GM18870 (cell line): ENCODE results near the gene TSPAN9.
"Not testable (repeated sequence)": the region's sequence is repeated elsewhere in the genome, so short reads cannot be mapped to it uniquely, and the experiment has no call there.

Experiments used
- ATAC-seq: cut with Tn5 transposase; IDR thresholded peaks from one replicate; pipeline ENCODE4 v1.9.1; 2021; ENCODE audit warnings: moderate library complexity; ENCODE audit not compliant: unreplicated experiment

Gene TSPAN9

DNA sequence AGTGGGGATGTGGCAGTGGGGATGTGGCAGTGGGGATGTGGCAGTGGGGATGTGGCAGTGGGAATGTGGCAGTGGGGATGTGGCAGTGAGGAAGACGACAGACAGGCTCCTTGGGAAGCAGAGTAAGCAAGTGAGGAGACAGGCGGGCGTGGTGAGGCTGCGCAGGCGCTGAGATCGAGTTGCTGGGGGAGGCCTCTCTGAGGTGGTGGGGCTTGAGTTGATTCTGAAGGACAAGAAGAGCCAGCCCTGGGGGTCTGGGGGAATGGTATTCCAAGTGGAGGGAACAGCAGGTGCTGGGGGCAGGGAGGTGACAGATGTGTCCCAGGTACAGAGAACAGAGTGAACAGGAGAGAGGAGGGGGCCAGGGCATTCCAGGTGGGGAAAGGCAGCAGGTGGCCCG lies 33.8 kb upstream of the TSPAN9 start:
- no peak for ATAC-seq

DNA sequence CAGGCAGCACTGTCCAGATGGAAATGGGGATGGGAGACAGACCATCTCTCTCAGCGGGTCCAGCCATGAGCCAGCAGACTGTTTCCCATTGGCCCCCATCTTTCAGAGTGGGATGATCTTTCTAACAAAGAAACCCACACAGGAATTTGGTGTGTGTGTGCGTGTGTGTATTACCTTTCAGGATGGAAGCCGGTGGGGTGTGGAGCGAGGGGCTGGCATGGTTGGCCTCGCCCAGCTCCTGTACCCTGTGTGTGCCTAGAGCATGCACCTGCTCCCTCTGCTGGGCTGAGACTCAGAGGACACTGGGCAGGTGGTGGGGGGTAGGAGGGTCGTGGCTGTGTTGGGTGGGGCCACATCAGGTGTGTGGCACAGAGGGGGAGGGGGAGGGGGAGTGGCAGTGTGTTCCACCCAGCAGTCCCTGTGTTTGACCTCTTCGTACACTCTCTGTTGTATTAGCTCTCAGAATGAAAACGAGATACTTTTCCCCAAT lies 33.0 kb upstream of the TSPAN9 start:
- ATAC-seq, result no peak

DNA sequence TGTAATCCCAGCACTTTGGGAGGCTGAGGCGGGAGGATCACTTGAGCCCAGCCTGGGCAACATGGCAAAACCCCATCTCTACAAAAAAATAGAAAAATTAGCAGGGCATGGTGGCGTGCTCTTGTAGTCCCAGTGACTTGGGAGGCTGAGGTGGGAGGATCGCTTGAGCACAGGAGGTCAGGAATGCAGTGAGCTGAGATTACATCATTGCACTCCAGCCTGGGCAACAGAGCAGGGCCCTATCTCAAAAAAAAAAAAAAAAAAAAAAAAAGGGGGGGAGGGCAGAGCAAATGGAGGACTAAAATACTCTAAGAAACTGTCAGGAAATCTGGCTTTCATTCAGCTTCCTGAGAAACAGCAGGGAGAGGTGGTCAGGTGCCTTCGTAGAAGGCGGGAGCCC lies 31.7 kb upstream of the TSPAN9 start:
- ATAC-seq, result no peak

DNA sequence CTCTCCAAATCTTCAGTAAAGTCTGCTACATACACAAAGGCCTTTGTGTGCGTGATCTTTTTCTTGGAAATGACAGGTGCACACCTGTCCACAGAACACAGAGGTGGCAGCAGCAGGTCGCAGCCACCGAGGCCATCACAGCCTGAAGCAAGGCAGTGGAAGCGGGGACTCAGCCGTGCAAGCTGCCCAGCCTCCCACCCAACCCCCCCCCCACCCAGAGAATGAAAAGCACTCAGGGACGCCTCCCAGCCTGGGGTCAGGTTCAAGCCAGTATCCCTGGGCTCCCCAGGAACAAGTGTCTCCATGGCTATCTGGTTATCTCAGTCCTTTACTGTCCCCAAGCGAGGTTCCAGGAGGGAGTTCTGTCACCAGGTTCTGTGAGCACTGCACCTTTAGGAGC lies 31.2 kb upstream of the TSPAN9 start:
- ATAC-seq, result no peak

DNA sequence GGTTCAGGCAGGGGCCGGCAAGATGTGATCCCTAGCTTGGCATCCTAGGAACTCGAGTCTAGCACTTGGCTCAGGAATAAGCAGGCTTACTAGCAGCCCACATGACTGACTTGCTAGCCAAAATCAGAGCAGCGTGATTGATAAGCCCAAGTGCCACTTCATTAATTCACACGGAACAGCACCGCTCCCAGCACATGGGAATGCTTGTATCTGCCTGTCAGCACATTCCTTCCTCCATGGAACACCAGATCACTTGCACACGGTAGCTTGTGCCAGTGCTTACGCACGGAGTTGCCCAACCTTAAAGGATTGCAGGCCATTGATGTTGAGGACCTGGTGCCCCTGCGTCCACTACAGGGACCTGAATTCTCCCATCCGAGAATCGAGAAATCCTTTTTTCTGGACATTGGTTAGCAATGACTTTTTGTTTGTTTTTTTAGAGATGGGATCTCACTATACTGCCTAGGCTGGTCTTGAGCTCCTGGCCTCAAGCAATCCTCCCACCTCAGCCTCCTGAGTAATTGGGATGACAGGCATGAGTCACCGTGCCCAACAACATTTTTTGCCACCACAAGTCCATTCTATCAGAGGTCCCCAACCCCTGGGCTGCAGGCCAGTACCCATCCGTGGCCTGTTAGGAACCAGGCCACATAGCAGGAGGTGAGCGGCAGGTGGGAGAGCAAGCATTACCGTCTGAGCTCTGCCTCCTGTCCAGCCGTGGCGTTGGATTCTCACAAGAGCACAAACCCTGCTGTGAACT lies 30.6 kb upstream of the TSPAN9 start:
- no peak for ATAC-seq

DNA sequence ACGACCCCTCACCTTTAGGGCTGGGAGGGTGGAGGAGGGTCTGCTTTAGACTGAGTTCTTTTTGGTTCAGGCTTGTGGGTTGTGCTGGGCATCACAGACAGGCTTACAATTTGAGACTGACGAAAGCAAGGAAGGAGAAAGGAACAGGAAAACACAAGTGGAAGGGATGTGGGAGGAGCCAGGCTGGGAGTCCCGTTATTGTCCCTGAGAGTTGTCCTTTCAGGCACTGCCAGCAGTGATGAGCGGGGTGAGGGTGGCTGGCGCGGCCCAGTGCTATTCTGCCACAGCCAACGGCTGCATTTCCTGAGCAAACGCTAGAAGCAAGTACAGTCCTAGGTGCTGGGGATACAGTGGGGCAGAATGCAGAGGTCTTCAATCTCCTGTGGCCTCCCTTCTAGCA lies 29.2 kb upstream of the TSPAN9 start:
- no peak for ATAC-seq

DNA sequence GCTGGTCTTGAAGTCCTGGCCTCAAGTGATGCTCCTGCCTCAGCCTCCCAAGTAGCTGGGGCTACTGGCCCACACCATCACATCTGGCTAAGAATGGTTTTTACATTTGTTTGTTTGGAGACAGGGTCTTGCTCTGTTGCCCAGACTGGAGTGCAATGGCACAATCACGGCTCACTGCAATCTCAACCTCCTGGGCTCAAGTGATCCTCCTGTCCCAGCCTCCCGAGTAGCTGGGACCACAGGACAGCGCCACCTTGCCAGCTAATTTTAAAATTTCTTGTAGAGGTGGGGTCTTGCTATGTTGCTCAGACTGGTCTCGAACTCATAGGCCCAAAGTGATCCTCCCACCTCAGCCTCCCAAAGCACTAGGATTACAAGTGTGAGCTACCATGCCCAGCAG lies 28.6 kb upstream of the TSPAN9 start:
- no peak for ATAC-seq

DNA sequence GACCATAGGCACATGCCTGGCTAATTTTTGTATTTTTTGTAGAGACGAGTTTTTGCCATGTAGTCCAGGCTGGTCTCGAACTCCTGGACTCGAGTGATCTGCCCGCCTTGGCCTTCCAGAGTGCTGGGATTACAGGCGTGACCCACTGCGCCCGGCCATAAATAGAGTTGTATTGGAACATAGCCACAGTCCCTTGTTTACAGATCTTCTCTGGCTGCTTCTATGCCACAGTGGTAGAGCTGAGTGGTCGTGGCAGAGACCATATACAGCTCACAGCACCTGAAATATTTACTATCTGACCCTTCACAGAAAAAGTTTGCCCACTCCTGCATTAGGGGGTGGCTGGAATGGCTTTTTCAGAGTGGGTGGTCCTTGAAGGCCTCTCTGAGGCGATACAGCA lies 28.0 kb upstream of the TSPAN9 start:
- no peak for ATAC-seq

DNA sequence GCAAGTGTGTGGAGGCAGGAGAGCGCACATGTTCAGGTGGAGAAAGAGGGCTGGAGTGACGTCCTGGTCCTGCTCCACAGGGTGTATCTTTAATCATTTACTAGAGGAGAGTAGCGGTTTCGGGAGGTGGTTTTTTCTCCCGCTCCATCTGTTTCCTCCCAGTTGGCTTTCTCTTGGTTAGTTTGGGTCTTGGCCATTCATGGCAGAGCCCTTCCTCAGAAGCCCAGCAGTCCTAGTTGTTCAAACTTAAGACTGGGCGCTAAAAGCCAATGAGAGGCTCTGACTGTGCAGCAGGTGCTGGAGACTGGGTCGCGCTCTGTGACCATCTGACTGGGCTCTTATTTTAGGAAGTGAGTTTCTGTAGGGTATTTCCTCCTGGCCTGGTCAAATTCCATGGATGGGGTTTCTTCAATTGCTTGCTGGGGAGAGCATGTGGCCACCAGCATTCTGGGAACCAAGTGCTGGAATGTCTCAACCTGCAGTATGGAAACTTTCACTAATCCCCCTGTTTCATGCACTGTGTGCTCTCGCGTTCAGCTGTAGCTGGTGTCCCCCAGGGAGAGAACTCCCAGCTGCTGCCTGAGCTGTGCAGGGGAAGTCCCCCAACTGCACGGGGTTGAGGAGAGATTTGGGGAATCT lies 27.4 kb upstream of the TSPAN9 start:
- no peak for ATAC-seq

DNA sequence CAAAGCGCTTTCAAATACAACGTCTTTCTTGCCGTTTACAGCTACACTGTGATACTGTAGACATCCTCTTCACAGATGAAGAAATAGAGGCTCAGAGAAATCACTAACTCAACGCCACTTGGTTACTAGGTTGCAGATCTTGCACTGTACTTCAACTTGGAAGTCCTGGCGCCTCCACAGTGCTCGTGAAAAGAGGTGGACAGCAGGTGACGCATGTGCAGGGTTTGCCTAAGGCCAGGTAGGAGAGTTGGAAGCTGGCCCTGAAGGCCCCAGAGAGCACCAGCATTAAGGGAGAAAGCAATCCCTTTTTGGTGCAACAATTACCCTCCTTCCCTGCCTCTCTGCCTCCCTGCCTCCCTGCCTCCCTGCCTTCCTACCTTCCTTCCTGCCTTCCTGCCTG lies 22.8 kb upstream of the TSPAN9 start:
- no peak for ATAC-seq

DNA sequence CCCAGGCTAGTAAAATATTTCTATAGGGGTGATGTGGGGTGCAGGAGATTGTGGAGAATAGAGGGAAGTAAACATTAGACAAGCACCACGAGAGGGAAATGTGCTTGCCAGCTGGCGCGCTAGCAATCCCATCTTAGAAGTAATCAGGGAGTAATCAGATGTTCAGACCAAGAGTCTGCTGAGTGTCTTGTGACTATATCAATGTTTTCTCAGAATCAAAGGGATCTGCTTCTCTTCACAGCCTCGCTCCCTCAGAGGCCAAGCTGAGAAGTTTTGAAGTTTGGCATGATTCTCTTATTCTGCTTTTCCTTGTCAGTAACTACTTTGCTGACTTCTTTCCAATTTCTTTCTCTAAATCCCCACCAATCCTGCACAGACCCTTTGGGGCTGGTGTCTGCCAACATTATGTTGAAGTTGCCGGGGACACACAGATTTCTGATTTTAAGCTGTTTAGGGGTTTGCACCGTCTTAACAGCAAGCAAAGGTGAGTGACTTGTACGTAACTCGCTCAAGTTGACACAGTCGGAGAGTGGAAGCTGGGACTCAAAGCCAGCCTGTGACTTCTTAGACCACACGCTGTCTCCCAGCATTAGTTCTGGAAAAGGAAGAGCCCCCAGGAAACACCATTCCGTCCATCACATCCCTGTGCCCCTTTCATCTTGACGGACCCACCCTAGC lies 22.0 kb upstream of the TSPAN9 start:
- no peak for ATAC-seq

DNA sequence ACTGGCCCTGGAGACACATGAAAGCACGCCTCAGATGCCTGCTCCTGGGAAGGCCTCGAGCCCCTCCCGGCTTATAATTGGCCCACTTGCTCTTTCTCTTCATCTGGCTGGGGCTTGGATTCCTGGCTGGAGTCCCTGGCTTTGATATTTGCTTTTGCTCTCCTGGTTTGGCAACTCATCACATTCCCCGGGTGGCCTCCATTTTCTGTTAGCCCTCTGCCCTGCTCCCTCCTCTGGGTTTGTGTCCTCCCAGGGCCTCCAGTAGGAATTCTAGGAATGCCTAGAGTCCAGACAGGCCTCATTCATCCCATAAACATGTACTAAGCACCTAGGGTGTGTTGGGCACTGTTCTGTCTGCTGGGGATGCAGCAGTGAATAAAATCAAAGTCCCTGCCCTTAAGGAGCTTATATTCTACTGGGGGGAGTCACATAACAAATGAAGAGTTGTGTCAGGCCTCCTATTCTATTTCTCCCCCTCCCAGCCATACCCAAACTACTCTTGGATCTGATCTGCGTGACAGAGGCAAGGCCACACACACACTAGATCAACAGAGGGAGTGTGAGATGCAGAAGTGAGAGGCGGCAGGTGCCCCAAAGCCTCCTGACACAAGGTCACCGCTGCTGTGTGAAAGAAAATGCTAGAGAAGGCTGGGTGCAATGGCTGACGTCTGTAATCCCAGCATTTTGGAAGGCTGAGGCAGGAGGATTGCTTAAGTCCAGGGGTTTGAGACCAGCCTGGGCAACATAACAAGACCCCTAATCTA lies 21.3 kb upstream of the TSPAN9 start:
- ATAC-seq, result no peak

DNA sequence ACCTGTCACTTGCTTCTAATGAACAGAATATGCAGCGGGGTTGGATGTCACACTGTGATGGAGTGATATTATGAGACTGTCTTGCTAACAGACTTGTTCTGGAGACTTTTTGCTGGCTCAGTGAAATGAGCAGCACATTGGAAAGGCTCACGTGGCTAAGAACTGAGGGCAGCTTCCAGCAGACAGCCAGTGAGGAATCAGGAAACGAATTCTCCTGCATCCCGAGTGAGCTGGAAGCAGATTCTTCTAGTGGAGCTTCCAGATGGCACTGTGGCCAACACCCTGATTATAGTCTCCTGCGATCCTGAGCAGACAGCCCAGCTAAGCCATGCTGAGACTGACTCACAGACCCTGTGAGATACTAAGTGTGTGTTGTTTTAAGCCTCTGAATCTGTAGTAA lies 16.1 kb upstream of the TSPAN9 start:
- no peak for ATAC-seq

DNA sequence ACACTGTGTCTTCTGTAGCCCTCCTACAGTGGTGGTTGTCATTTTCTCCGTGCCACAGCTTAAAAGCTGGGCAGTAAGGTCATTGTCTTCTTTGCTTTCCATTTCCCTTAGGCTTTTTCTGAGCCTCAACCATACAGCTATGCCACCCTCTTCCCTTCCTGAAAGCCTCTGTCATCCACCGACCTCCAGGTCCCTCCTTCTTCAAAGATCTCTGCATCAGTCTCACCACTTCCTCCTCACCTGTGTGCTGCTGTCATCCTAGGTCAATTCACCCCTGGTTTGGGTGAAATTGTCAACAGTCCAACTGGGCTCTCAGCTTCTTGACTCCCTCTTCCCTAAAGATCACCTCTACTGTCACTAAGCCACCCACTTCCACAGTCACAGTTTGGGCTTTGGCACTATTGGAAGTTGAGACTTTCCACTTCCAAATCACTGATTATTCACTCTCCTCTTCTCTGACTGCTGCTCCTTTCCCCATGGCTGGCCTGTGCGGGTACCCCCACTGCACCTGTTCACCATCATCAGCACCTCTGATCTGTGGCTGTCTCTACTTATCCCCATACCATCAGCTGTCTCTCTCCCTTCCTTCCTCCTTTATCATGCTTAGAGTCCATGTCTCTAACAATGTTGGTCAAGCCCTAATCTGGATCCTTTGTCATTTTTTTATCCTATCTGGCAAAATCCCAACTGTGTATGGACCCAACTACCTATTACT lies 15.5 kb upstream of the TSPAN9 start:
- ATAC-seq, result no peak

DNA sequence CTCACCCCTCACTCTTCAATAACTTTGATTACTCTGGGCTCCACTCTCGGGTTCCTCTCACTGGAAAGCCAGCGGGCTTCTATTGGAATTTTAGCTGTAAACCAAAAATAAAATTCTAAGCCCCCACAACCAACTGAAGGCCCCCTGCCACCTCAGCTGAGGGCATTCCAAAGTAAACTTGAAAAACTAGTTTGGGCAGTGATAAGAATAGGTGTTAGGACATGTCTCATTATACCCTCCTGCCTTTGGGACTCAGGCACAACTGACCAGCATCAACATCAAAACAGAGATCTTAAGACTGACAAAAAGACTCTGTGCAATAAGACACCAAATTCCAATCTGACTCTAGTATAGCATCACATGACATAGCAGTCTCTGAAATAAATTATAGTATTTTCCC lies 11.9 kb upstream of the TSPAN9 start:
- ATAC-seq, result no peak

DNA sequence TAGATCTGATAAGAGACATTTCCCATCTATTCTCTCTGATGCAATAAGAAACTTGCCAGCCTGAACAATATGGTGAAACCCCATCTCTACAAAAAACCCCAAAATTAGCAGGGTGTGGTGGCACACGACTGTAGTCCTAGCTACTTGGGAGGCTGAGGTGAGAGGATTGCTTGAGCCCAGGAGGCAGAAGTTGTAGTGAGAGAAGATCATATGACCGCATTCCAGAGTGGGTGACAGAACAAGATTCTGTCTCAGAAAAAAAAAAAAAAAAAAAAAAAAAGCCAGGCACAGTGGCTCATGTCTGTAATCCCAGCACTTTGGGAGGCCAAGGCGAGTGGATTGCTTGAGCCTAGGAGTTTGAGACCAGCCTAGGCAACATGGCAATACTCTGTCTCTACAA lies 11.3 kb upstream of the TSPAN9 start:
- not testable (repeated sequence) for ATAC-seq

DNA sequence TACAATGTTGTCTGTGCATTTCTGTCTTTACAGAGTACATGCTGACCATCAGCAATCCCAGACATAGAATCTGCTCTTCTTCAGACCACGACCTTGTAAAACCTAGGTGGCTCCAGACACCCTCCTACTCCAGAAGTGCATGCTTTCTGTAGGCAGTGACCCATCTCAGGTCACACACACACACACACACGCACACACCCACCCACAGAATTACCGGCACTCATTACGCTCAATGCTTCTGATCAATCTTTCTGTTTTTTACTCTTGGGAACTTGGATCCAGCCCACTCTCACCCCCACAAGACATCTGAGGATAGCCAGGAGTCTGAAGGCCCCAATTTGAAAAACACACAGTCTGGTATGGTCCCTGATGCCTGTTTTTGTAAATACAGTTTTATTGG lies 7.5 kb upstream of the TSPAN9 start:
- ATAC-seq, result no peak

DNA sequence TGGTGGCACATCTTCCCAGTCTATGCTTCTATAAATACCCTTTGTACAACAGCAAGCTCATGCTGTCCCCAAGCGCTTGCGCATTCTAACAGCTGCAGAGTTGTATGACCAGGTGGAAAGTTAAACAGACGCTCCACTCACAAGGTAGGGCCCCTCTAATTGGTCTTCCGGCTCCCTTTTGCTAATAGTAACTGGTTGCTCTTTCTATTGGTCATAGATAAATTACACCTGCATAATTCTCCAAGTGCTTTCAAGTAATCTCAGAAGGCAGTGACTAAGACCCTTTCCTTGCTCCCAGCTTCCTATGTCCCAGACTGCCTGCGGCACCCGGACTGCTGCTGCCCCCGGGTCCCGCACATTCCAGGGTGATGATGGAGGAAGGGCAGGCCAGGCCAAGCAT lies 6.1 kb upstream of the TSPAN9 start:
- ATAC-seq, result no peak

DNA sequence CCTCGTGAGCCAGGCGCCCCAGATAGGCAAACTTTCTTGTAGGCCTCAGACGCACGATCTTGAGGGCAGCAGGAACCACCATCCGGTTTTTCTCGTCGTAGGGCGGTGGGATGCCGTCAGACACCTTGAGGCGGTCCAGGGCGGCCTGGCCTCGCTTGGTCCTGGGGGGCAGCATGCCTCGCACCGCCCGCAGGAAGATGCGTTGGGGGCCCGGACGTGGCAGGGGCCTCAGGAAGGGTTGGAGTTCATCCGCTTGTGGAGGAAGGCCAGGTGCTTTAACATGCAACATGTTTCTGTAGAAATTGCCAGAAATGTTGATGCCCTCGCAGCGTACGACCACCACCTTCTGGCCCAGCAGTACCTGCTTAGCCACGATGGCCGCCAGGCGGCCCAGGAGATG lies 5.5 kb upstream of the TSPAN9 start:
- no peak for ATAC-seq

DNA sequence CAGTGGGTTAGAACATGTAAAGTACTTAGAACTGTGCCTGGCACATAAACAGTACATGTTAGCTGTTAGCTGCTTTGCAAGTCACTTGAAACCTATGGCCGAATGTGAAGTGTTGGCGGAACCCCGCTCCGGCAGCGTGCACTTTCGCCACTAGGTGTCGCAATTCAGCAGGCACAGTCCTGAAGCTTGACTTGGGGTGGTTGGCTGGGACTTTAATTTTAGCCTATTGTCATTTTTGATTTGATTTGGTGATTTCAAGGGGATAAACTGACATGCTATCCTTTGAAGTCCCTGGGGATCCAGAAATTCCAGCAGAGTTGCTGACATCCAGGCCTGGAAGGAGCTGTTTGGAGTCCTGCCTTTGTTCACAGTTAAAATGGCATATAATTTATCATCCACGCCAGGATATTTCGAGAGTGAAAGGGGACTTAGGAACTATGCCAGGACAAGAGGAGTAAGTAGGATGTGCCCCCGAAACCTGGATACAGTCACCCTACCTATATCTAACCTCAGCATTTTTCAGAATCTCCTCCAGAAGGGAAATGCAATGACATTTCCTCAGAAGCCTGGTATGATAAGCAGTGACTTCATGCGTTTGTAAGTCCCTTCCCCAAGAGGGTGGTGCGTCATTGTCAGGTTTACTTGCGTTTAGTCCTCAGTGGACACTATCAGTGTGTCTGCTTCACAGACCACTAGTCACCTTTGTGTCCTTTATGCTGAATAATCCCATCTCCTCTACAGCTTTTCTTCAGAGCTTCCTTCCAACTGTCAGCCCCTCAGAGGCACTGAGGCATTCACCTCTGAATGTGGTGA lies 3.5 kb upstream of the TSPAN9 start:
- no peak for ATAC-seq
